PFSK-1 (cell line): ENCODE measurements around the gene RO60.

ENCODE experiments used
- FOXP2 ChIP-seq: optimal IDR thresholded peaks from 2 replicates; pipeline ENCODE3; 2011; ENCODE audit warnings: borderline replicate concordance, control low read depth, inconsistent platforms; ENCODE audit not compliant: insufficient read depth; ENCODE audit errors: extremely low read length, extremely low read depth
- POLR2AphosphoS5 ChIP-seq: IDR thresholded peaks from 2 replicates; pipeline ENCODE4 v1.6.1; 2012; ENCODE audit warnings: low read depth, mild to moderate bottlenecking, control low read depth, low read length, moderate library complexity
- REST ChIP-seq, 2 experiments: IDR thresholded peaks; 2 replicates each; pipeline versions ENCODE4 v1.6.1 to v1.8.0; 2011 to 2012; ENCODE audit warnings: low read depth in 2 of 2, low read length in 2 of 2, control low read depth in 1 of 2, inconsistent platforms in 1 of 2, mild to moderate bottlenecking in 1 of 2, moderate library complexity in 1 of 2; ENCODE audit not compliant: insufficient read depth in 1 of 2
- SIN3A ChIP-seq: IDR thresholded peaks from 2 replicates; pipeline ENCODE4 v1.6.1; 2012; ENCODE audit warnings: mild to moderate bottlenecking, low read length, moderate library complexity, borderline replicate concordance; ENCODE audit not compliant: insufficient read depth
- TAF1 ChIP-seq: IDR thresholded peaks from 2 replicates; pipeline ENCODE4 v1.6.1; 2012; ENCODE audit warnings: low read length, control low read depth, borderline replicate concordance; ENCODE audit not compliant: insufficient read depth

GRCh38 chr1:193066606-193067005, 7.2 kb downstream of the RO60 start:
- TF ChIP-seq POLR2AphosphoS5 (no peak), TAF1 (no peak), REST (IDR thresholded peaks at IDR 0.05; ENCODE audit: insufficient read depth in 1 of 2, low read depth in 2 of 2, low read length in 2 of 2) (no peak), SIN3A (no peak), FOXP2 (no peak)
